ENCODE results near the gene SOCS3. TPM values are rescaled to one million over a fixed set of nuclear protein-coding genes. Genes with fewer than 3 reads are reported as not detected.
A peak's percentile ranks its signal among the peaks of the same experiment; 100 is the strongest.

SOCS3 gene
- 10 to 100 TPM; 19.7 to 29.4 TPM for total RNA-seq

- peak; percentile 96 for DNase-seq
- Histone ChIP-seq H3K9me3 (no peaks in the 10 kb centered on the region), H3K9ac (ENCODE audit: low read depth in 2 of 2, low read length in 2 of 2) (peak within 1 kb of the TSS; percentile 78 to 96), H3K4me3 (peak within 1 kb of the TSS; percentile 83), H3K27ac (peak within 1 kb of the TSS; percentile 96), H3K4me1 (peaks cover 7% of the 10 kb centered on the region), H3K36me3 (peaks cover 6% of the 10 kb centered on the region), H3K27me3 (no peaks in the 10 kb centered on the region)
- TF ChIP-seq, protein P1, sequence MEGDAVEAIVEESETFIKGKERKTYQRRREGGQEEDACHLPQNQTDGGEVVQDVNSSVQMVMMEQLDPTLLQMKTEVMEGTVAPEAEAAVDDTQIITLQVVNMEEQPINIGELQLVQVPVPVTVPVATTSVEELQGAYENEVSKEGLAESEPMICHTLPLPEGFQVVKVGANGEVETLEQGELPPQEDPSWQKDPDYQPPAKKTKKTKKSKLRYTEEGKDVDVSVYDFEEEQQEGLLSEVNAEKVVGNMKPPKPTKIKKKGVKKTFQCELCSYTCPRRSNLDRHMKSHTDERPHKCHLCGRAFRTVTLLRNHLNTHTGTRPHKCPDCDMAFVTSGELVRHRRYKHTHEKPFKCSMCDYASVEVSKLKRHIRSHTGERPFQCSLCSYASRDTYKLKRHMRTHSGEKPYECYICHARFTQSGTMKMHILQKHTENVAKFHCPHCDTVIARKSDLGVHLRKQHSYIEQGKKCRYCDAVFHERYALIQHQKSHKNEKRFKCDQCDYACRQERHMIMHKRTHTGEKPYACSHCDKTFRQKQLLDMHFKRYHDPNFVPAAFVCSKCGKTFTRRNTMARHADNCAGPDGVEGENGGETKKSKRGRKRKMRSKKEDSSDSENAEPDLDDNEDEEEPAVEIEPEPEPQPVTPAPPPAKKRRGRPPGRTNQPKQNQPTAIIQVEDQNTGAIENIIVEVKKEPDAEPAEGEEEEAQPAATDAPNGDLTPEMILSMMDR (IDR thresholded peaks at IDR 0.05), result no peak
- intact Hi-C loops (cut with DNase I), result loop anchor here (2.0 to 5.0 kb wide), 2 partner anchors 48 to 63 kb away; no protein-coding TSS in a partner anchor
These were observed at the start of gene SOCS3 for GRCh38 chr17:78359997-78360370. TSS of gene SOCS3 (minus strand) at chr17:78360077. CDS start at chr17:78359095, 982 bp downstream.

- H3K4me1 ChIP-seq, result peaks cover 33% of the 10 kb centered on the region
- intact Hi-C loops (cut with DNase I), result no loop called here
- peak overlapping the region; percentile 90 for H3K27ac ChIP-seq
- peak overlapping the region in 1 of 2 donors; percentile 57 for H3K9ac ChIP-seq (ENCODE audit: low read depth in 2 of 2, low read length in 2 of 2)
- peak; percentile 95 for DNase-seq
- peaks cover 4% of the 10 kb centered on the region for H3K36me3 ChIP-seq
- H3K9me3 ChIP-seq, result no peaks in the 10 kb centered on the region
- H3K27me3 ChIP-seq, result no peaks in the 10 kb centered on the region
- no peak overlapping the region for H3K4me3 ChIP-seq
- TF ChIP-seq, protein P1 (IDR thresholded peaks at IDR 0.05), result no peak
These were observed 49.5 kb upstream of the SOCS3 start for GRCh38 chr17:78409191-78409928.

DNA sequence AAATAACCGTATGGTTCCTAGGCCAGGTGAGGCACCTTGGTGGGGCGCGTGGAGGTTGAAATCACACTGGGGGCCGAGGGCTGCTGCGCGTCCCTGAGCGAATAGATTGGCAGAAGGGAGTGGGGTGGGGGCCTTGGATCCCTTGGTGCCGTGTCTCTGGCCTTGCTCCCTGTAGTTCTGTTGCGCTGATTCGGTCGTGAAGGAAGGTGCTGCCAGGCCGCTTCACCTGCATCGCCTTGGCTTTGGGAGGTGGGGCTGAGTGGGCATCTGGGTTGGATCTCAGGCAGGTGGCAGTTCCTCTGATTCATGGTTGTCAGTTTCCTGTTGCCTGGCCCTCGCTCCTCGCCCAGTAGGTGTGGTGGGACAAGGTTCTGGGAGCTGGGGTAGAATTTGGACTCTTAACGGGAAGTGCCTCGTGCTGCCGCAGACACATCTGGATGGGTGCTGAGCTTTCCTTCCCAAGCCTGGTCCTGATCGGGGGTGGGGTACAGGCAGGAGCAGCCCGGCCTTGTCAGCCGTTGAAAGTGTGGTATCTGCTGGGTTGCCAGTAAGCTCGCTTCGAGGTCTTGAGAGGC, 48.7 kb upstream of the SOCS3 start:
- Histone ChIP-seq H3K9ac (ENCODE audit: low read depth in 2 of 2, low read length in 2 of 2) (peak overlapping the region; percentile 1 to 57), H3K27ac (peak overlapping the region; percentile 90), H3K27me3 (no peaks in the 10 kb centered on the region), H3K4me1 (peaks cover 25% of the 10 kb centered on the region), H3K9me3 (no peaks in the 10 kb centered on the region), H3K36me3 (peaks cover 12% of the 10 kb centered on the region), H3K4me3 (no peak overlapping the region)
- intact Hi-C loops (cut with DNase I), result no loop called here
- DNase-seq, result peak; percentile 87
- TF ChIP-seq, protein P1 (IDR thresholded peaks at IDR 0.05), result no peak

DNA sequence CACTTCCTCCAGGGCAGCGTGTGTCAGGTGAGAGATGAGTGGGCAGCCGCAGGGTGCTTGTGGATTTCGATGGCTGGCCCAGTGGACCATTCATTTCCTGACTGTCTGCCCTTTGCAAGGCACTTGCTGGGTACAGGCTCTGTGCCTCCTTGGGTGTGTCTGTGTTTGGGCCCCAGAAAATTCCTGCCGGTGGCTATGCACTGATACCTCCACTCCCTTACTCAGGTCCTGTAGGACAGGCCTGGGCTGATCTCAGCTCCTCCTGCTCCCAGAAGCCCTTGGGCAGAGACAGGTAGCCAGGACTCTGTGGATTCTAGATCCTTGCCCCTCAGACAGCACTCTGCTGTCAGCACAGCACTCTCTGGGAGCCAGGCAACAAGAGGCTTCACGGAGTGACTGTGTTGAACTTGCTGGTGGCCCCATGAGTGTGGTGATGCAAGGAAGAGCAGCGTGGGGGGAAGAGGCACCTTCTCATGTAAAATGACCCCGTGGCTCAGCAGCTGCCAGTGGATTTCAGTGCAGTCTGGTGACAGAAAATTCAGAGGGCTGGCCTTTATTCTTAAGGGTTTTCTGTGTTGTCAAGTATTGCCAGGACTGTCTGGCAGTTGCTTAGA, 47.6 kb upstream of the SOCS3 start:
- peak overlapping the region in 1 of 2 donors; percentile 34 for H3K9ac ChIP-seq (ENCODE audit: low read depth in 2 of 2, low read length in 2 of 2)
- intact Hi-C loops (cut with DNase I), result no loop called here
- peaks cover 21% of the 10 kb centered on the region for H3K36me3 ChIP-seq
- H3K27me3 ChIP-seq, result no peaks in the 10 kb centered on the region
- peak overlapping the region; percentile 90 for H3K27ac ChIP-seq
- no peak overlapping the region for H3K4me3 ChIP-seq
- peaks cover 25% of the 10 kb centered on the region for H3K4me1 ChIP-seq
- TF ChIP-seq, protein P1 (IDR thresholded peaks at IDR 0.05), result no peak
- H3K9me3 ChIP-seq, result no peaks in the 10 kb centered on the region
- DNase-seq, result no peak

DNA sequence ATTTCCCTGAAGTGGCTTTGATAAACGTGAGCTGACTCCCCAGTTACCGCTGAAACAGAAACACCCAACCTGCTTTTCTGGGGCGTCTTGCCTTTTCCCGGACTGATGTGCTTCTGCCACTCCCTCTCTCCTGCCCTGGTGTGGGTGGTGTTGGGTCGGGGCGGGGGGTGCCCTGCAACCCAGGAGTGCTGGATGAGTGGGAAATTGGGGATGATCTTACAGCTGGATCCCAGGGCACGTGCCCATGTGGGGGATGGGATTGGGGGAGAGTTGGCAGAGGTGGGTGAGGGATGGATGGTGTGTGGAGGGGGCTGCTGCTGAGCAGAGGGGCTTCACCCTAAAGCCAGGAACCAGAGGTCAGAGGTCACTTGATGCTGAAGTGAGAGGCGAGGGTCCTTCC, 47.0 kb upstream of the SOCS3 start:
- DNase-seq, result no peak
- H3K4me1 ChIP-seq, result peaks cover 23% of the 10 kb centered on the region
- peak overlapping the region; percentile 90 for H3K27ac ChIP-seq
- intact Hi-C loops (cut with DNase I), result no loop called here
- TF ChIP-seq, protein P1 (IDR thresholded peaks at IDR 0.05), result no peak
- H3K9ac ChIP-seq (ENCODE audit: low read depth in 2 of 2, low read length in 2 of 2), result peak overlapping the region in 1 of 2 donors; percentile 34
- peaks cover 21% of the 10 kb centered on the region for H3K36me3 ChIP-seq
- H3K27me3 ChIP-seq, result no peaks in the 10 kb centered on the region
- H3K4me3 ChIP-seq, result no peak overlapping the region
- no peaks in the 10 kb centered on the region for H3K9me3 ChIP-seq
